ENCODE results near the gene WDR83.
"Not testable (repeated sequence)": the region's sequence is repeated elsewhere in the genome, so short reads cannot be mapped to it uniquely, and the experiment has no call there.

WDR83 gene

GRCh38 chr19:12666265-12667048 lies at the start of gene WDR83, which contains the start of gene MAN2B1:
WDR83 (plus strand) TSS chr19:12666807; CDS start chr19:12669791, 2,984 bp downstream.
MAN2B1 (minus strand) TSS chr19:12666742; CDS start chr19:12666701, 41 bp downstream.
- peak; percentile 89 for DNase-seq

- no peak for DNase-seq
Observed at GRCh38 chr19:12617646-12618045, 49.0 kb upstream of the WDR83 start.

GRCh38 chr19:12621253-12622024 lies 45.2 kb upstream of the WDR83 start:
- DNase-seq: not testable (repeated sequence)

- no peak for DNase-seq
Observed at GRCh38 chr19:12623361-12624031, 43.1 kb upstream of the WDR83 start.

GRCh38 chr19:12626958-12627357 lies 39.6 kb upstream of the WDR83 start:
- no peak for DNase-seq

- DNase-seq: no peak
Observed at GRCh38 chr19:12628040-12629022, 38.3 kb upstream of the WDR83 start.

GRCh38 chr19:12629215-12629614 lies 37.4 kb upstream of the WDR83 start:
- no peak for DNase-seq

GRCh38 chr19:12636631-12637030 lies 30.0 kb upstream of the WDR83 start:
- no peak for DNase-seq

GRCh38 chr19:12638611-12639182 lies 27.9 kb upstream of the WDR83 start:
- no peak for DNase-seq

- peak; percentile 94 for DNase-seq
Observed at GRCh38 chr19:12639901-12640613, 26.6 kb upstream of the WDR83 start.

- DNase-seq: no peak
Observed at GRCh38 chr19:12641456-12641855, 25.2 kb upstream of the WDR83 start.

- no peak for DNase-seq
Observed at GRCh38 chr19:12642506-12642905, 24.1 kb upstream of the WDR83 start.

GRCh38 chr19:12643716-12644115 lies 22.9 kb upstream of the WDR83 start:
- DNase-seq: not testable (repeated sequence)

GRCh38 chr19:12646551-12646950 lies 20.1 kb upstream of the WDR83 start:
- DNase-seq: no peak

- no peak for DNase-seq
Observed at GRCh38 chr19:12647047-12647446, 19.6 kb upstream of the WDR83 start.

- peak; percentile 54 for DNase-seq
Observed at GRCh38 chr19:12647490-12648071, 19.0 kb upstream of the WDR83 start.

- no peak for DNase-seq
Observed at GRCh38 chr19:12648088-12648487, 18.5 kb upstream of the WDR83 start.

GRCh38 chr19:12649941-12650340 lies 16.7 kb upstream of the WDR83 start:
- no peak for DNase-seq

GRCh38 chr19:12652219-12652618 lies 14.4 kb upstream of the WDR83 start:
- DNase-seq: no peak

- no peak for DNase-seq
Observed at GRCh38 chr19:12655546-12655945, 11.1 kb upstream of the WDR83 start.

All from stimulated activated CD4-positive, alpha-beta T cell treated with anti-CD3 and anti-CD28 coated beads, Interleukin-15, amount 100 ng/mL, for 24 hours (primary cell).